Pancreas (tissue), 10 donors: ENCODE measurements around the gene MACROD2. TPM values are rescaled to one million over a fixed set of nuclear protein-coding genes. Genes with fewer than 3 reads are reported as not detected.

Source experiments
- ATAC-seq, 4 donors: fragments of 200-7000 bp; cut with Tn5 transposase; one replicate each; pipeline versions ENCODE4 v1.8.0 to v1.9.1; 2020; ENCODE audit warnings: mild to moderate bottlenecking in 4 of 4, moderate library complexity in 4 of 4
- DNase-seq, 6 donors: peaks; one replicate each; pipeline ENCODE4 v3.0.0-alpha.2; 2020
- FAIRE-seq: peaks from 2 replicates; lab custom pipeline; 2012; peaks lifted over from hg19 to GRCh38; lab: Jason Lieb, UNC
- H3K27ac ChIP-seq, 4 donors: fragments of 200-600 bp; sonication (generic); 1 replicate in 3 of 4; 2 replicates in 1 of 4; pipeline versions ENCODE4 v1.5.0 to v1.8.0; 2020
- H3K27me3 ChIP-seq, 4 donors: fragments of 200-600 bp; one replicate each; pipeline ENCODE4 v1.8.0; 2021
- H3K36me3 ChIP-seq, 3 donors: fragments of 200-600 bp; sonication (generic) in 1 of 3; one replicate each; pipeline versions ENCODE4 v1.5.0 to v1.8.0; 2020 to 2021
- H3K4me1 ChIP-seq, 3 donors: fragments of 200-600 bp; one replicate each; pipeline ENCODE4 v1.8.0; 2021
- H3K4me3 ChIP-seq, 4 donors: fragments of 200-600 bp; sonication (generic) in 2 of 4; one replicate each; pipeline versions ENCODE4 v1.5.0 to v1.8.0; 2020 to 2021
- H3K9me3 ChIP-seq, 4 donors: fragments of 200-600 bp; one replicate each; pipeline ENCODE4 v1.8.0; 2021
- CTCF ChIP-seq, 4 donors: fragments of 200-600 bp; sonication (generic) in 3 of 4; IDR thresholded peaks; one replicate each; pipeline versions ENCODE4 v1.5.0 to v1.8.0; 2021; ENCODE audit warnings: antibody characterized with exemption in 4 of 4
- WGBS, 2 donors: extraction: QIAGEN DNeasy Blood & Tissue Kit; methylation state at CpG; one replicate each; pipeline ENCODE4 v1.1.7; 2013; 5-methylcytosine and 5-hydroxymethylcytosine counted together
- intact Hi-C, 3 donors: fragments of 100-400 bp; cut with DNase I; formaldehyde crosslinking; loops; one replicate each; pipeline versions ENCODE4 v1.11.1 to v1.14.2; 2022
- polyA plus RNA-seq, 2 donors: library from polyadenylated mRNA; stranded (reverse); fragments of 200-250 nt; gene quantifications; one replicate each; pipeline ENCODE4 v1.2.3, GENCODE V29; 2013
- total RNA-seq, 6 donors: library from RNA; stranded (reverse); fragmentation: NEBNext Ultra II Directional in 4 of 6; extraction: Animal tissue kit (Norgen Biotek cat#: 25700) in 4 of 6; gene quantifications; one replicate each; pipeline versions ENCODE4 v1.2.1 to v1.2.4, GENCODE V29; 2021 to 2023
- donor health status: healthy with polysubstance abuse.
- donor health status: DM: no; HTN: no; CAD: no; lungs with moderate emphysema.
- donor health status: DM: no; HTN: no; CAD: no.
- donor health status: control.
- donor health status: control.
- donor health status: Bipolar disorder and iron deficiency.
- donor health status: DM: yes; HTN: yes; CAD: no.
- donor health status: DM: no; HTN: no; CAD: no.
- donor health status: DM: no; HTN: no; CAD: no.
- donor health status: DM: yes; HTN: yes; CAD: no.

Gene MACROD2
- total and polyA plus RNA-seq, 8 donors: 1.7 to 4.9 (median 2.7) TPM

GRCh38 chr20:16063881-16064280, 2068.6 kb downstream of the MACROD2 start:
- FAIRE-seq (no peak), ATAC-seq (no peak), DNase-seq (no peak)
- 76 to 81% methylated on average over 2 of the region's 2 CpGs for WGBS, 2 donors
- TF ChIP-seq CTCF (IDR thresholded peaks at IDR 0.05): no peak
- intact Hi-C loops: no loop called here
- no peaks in the 10 kb centered on the region for H3K36me3 ChIP-seq
- H3K27ac ChIP-seq: no peak overlapping the region
- H3K27me3 ChIP-seq: no peaks in the 10 kb centered on the region
- no peaks in the 10 kb centered on the region for H3K4me1 ChIP-seq
- no peak overlapping the region for H3K4me3 ChIP-seq
- H3K9me3 ChIP-seq: no peaks in the 10 kb centered on the region

- intact Hi-C loops: no loop called here
- Histone ChIP-seq H3K27me3 (no peaks in the 10 kb centered on the region), H3K4me3 (no peak overlapping the region), H3K4me1 (no peaks in the 10 kb centered on the region), H3K36me3 (no peaks in the 10 kb centered on the region), H3K27ac (no peak overlapping the region), H3K9me3 (no peaks in the 10 kb centered on the region)
- FAIRE-seq (no peak), ATAC-seq (no peak), DNase-seq (no peak)
- no peak for TF ChIP-seq CTCF (IDR thresholded peaks at IDR 0.05)
- 67 to 73% methylated on average over 3 of the region's 3 CpGs for WGBS, 2 donors
Observed at GRCh38 chr20:16064989-16065707, 2069.8 kb downstream of the MACROD2 start.

- ATAC-seq (peak in 2 of 4 donors; percentile 30 to 55), DNase-seq (no peak), FAIRE-seq (no peak)
- Histone ChIP-seq H3K4me3 (no peak overlapping the region), H3K36me3 (no peaks in the 10 kb centered on the region), H3K27me3 (no peaks in the 10 kb centered on the region), H3K4me1 (no peaks in the 10 kb centered on the region), H3K9me3 (no peaks in the 10 kb centered on the region), H3K27ac (no peak overlapping the region)
- intact Hi-C loops: no loop called here
- WGBS, 2 donors: 50 to 61% methylated on average over 5 of the region's 5 CpGs
- no peak for TF ChIP-seq CTCF (IDR thresholded peaks at IDR 0.05)
Observed at GRCh38 chr20:16066571-16066970, 2071.3 kb downstream of the MACROD2 start.

GRCh38 chr20:16069389-16070010, 2074.2 kb downstream of the MACROD2 start:
- Histone ChIP-seq H3K9me3 (no peaks in the 10 kb centered on the region), H3K27me3 (no peaks in the 10 kb centered on the region), H3K36me3 (no peaks in the 10 kb centered on the region), H3K4me1 (no peaks in the 10 kb centered on the region), H3K27ac (no peak overlapping the region), H3K4me3 (no peak overlapping the region)
- WGBS, 2 donors: 92 to 100% methylated on average over 1 of the region's 1 CpG
- FAIRE-seq (no peak), DNase-seq (no peak), ATAC-seq (no peak)
- intact Hi-C loops: no loop called here
- no peak for TF ChIP-seq CTCF (IDR thresholded peaks at IDR 0.05)

GRCh38 chr20:16072220-16072619, 2076.9 kb downstream of the MACROD2 start:
- no peak for DNase-seq
- TF ChIP-seq CTCF (IDR thresholded peaks at IDR 0.05): no peak
- Histone ChIP-seq H3K36me3 (no peaks in the 10 kb centered on the region), H3K27ac (no peak overlapping the region), H3K9me3 (no peaks in the 10 kb centered on the region), H3K27me3 (no peaks in the 10 kb centered on the region), H3K4me3 (no peak overlapping the region), H3K4me1 (no peaks in the 10 kb centered on the region)
- WGBS, 2 donors: 79 to 89% methylated on average over 1 of the region's 1 CpG
- no peak for FAIRE-seq
- intact Hi-C loops: no loop called here
- no peak for ATAC-seq
